SK-N-MC (cell line): ENCODE data around the gene CES5A.
"Not testable (repeated sequence)": the region's sequence is repeated elsewhere in the genome, so short reads cannot be mapped to it uniquely, and the experiment has no call there.

ENCODE experiments used
- DNase-seq: peaks from one replicate; pipeline ENCODE4 v3.0.0-alpha.2; 2011; ENCODE audit warnings: low read depth, low spot score
- H3K27ac ChIP-seq: fragments of 200-600 bp; sonication (generic); 2 replicates; pipeline ENCODE4 v1.5.1; 2016; ENCODE audit warnings: mixed run types
- H3K36me3 ChIP-seq: fragments of 200-600 bp; sonication (generic); 2 replicates; pipeline ENCODE4 v1.6.1; 2017; ENCODE audit warnings: antibody characterized with exemption, low read length, mixed read lengths; ENCODE audit not compliant: insufficient read depth
- H3K4me3 ChIP-seq: fragments of 200-600 bp; sonication (generic); 2 replicates; pipeline ENCODE4 v1.5.1; 2016
- H3K9ac ChIP-seq: fragments of 200-600 bp; sonication (generic); 2 replicates; pipeline ENCODE4 v1.8.0; 2017; ENCODE audit warnings: mixed run types, mixed read lengths; ENCODE audit not compliant: insufficient read length
- H3K9me3 ChIP-seq: fragments of 200-600 bp; sonication (generic); 2 replicates; pipeline ENCODE4 v1.6.1; 2017; ENCODE audit warnings: low read depth, mild to moderate bottlenecking, antibody characterized with exemption, low read length, moderate library complexity, mixed read lengths
- EZH2 ChIP-seq: fragments of 200-600 bp; sonication (generic); IDR thresholded peaks from one replicate; pipeline ENCODE4 v1.6.1; 2017; ENCODE audit warnings: antibody characterized with exemption
- FOXP2 ChIP-seq: optimal IDR thresholded peaks from 2 replicates; pipeline ENCODE3; 2011; ENCODE audit warnings: mild to moderate bottlenecking, moderate library complexity; ENCODE audit not compliant: insufficient read depth; ENCODE audit errors: extremely low read length, control extremely low read depth
- POLR2AphosphoS5 ChIP-seq: IDR thresholded peaks from 2 replicates; pipeline ENCODE4 v1.6.1; 2012; ENCODE audit warnings: mild to moderate bottlenecking, low read depth, low read length, borderline replicate concordance

CES5A gene

GRCh38 chr16:55812951-55813350 lies 62.2 kb downstream of the CES5A start:
- Histone ChIP-seq H3K4me3 (no peak overlapping the region), H3K9me3 (no peaks in the 10 kb centered on the region), H3K9ac (no peak overlapping the region), H3K27ac (no peak overlapping the region), H3K36me3 (no peaks in the 10 kb centered on the region)
- no peak for DNase-seq
- TF ChIP-seq POLR2AphosphoS5 (no peak), FOXP2 (no peak), EZH2 (no peak)

GRCh38 chr16:55811811-55812210 lies 63.4 kb downstream of the CES5A start:
- no peak for DNase-seq
- Histone ChIP-seq H3K36me3 (no peaks in the 10 kb centered on the region), H3K9me3 (no peaks in the 10 kb centered on the region), H3K9ac (no peak overlapping the region), H3K27ac (no peak overlapping the region), H3K4me3 (no peak overlapping the region)
- TF ChIP-seq FOXP2 (no peak), EZH2 (no peak)

- Histone ChIP-seq H3K9me3 (no peaks in the 10 kb centered on the region), H3K9ac (no peak overlapping the region), H3K27ac (no peak overlapping the region), H3K4me3 (no peak overlapping the region), H3K36me3 (no peaks in the 10 kb centered on the region)
- TF ChIP-seq EZH2 (no peak), FOXP2 (no peak), POLR2AphosphoS5 (no peak)
- no peak for DNase-seq
These were observed 64.7 kb downstream of the CES5A start for GRCh38 chr16:55810451-55810961.

GRCh38 chr16:55809851-55810250 lies 65.3 kb downstream of the CES5A start:
- Histone ChIP-seq H3K27ac (no peak overlapping the region), H3K9me3 (no peaks in the 10 kb centered on the region), H3K36me3 (no peaks in the 10 kb centered on the region), H3K4me3 (no peak overlapping the region), H3K9ac (no peak overlapping the region)
- DNase-seq: no peak
- TF ChIP-seq FOXP2 (no peak), EZH2 (no peak), POLR2AphosphoS5 (no peak)

DNA sequence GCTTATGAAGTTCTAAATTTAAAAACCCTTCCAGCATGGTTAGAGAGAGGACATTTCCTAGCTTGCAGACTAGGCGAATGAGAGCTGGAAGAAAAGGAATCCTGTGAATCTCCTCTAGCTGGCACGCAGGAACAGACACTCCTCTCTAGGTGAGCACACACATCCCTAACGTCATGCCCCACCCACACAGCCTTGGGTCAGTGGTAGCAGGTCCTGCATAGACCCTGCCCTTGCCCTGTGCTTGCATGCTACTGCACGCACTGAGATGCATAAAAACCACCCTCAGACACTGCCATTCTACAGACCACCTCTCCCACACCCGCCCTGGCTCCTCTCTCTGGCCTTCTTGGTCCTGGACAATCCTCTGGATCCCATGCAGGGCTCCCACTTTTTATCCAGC lies 65.8 kb downstream of the CES5A start:
- Histone ChIP-seq H3K4me3 (no peak overlapping the region), H3K9ac (no peak overlapping the region), H3K36me3 (no peaks in the 10 kb centered on the region), H3K27ac (no peak overlapping the region), H3K9me3 (no peaks in the 10 kb centered on the region)
- DNase-seq: no peak
- no peak for TF ChIP-seq EZH2
- no peak for TF ChIP-seq FOXP2
- TF ChIP-seq POLR2AphosphoS5: no peak

GRCh38 chr16:55808286-55808685 lies 66.9 kb downstream of the CES5A start:
- not testable (repeated sequence) for H3K4me3 ChIP-seq, H3K9me3 ChIP-seq, H3K9ac ChIP-seq, H3K36me3 ChIP-seq, H3K27ac ChIP-seq, DNase-seq

GRCh38 chr16:55805104-55805503 lies 70.1 kb downstream of the CES5A start:
- H3K9ac ChIP-seq, H3K36me3 ChIP-seq, H3K4me3 ChIP-seq, H3K27ac ChIP-seq, H3K9me3 ChIP-seq, DNase-seq: not testable (repeated sequence)

GRCh38 chr16:55803681-55804080 lies 71.5 kb downstream of the CES5A start:
- H3K9ac ChIP-seq, DNase-seq, H3K4me3 ChIP-seq, H3K27ac ChIP-seq, H3K36me3 ChIP-seq, H3K9me3 ChIP-seq: not testable (repeated sequence)
